B cell (primary cell): ENCODE data around the gene RDH13.

Experiments used
- EZH2 ChIP-seq: IDR thresholded peaks from 2 replicates; pipeline ENCODE4 v1.6.1; 2012; ENCODE audit warnings: borderline replicate concordance, low read depth, mild to moderate bottlenecking, moderate library complexity, low read length; ENCODE audit not compliant: insufficient read depth, poor library complexity, severe bottlenecking
- TF ChIP-seq, protein P1 (sequence below): fragments of 200-600 bp; IDR thresholded peaks from one replicate; pipeline ENCODE4 v1.8.0; 2022; ENCODE audit warnings: antibody characterized with exemption, mild to moderate bottlenecking

DNA sequence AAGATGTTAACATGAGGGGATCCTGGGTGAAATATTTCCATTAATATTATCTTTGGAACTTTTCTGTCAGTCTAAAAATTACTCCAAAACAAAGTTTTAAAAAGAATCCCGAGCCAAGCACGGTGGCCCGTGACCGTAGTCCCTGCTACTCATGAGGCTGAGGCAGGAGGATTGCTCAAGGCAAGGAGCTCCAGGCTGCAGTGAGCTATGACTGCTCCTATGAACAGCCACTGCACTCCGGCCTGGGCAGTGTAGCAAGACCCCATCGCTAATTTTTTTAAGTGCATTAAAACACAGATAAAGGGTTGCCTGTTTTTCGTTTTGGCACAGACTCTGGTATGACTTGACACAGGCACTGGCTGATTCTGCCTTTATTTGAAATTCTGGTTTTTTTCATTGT lies 31.8 kb downstream of the RDH13 start:
- no peak for TF ChIP-seq EZH2
- TF ChIP-seq, protein P1, sequence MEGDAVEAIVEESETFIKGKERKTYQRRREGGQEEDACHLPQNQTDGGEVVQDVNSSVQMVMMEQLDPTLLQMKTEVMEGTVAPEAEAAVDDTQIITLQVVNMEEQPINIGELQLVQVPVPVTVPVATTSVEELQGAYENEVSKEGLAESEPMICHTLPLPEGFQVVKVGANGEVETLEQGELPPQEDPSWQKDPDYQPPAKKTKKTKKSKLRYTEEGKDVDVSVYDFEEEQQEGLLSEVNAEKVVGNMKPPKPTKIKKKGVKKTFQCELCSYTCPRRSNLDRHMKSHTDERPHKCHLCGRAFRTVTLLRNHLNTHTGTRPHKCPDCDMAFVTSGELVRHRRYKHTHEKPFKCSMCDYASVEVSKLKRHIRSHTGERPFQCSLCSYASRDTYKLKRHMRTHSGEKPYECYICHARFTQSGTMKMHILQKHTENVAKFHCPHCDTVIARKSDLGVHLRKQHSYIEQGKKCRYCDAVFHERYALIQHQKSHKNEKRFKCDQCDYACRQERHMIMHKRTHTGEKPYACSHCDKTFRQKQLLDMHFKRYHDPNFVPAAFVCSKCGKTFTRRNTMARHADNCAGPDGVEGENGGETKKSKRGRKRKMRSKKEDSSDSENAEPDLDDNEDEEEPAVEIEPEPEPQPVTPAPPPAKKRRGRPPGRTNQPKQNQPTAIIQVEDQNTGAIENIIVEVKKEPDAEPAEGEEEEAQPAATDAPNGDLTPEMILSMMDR, result no peak
